Neutrophil (primary cell): ENCODE data around the gene TIMP4.

Source experiments
- H3K27ac ChIP-seq: fragments of 200-600 bp; sonication (generic); 2 replicates; pipeline ENCODE4 v1.5.1; 2016; ENCODE audit warnings: mild to moderate bottlenecking, moderate library complexity
- H3K27me3 ChIP-seq: fragments of 200-600 bp; sonication (generic); 2 replicates; pipeline ENCODE4 v1.6.0; 2016; ENCODE audit warnings: mild to moderate bottlenecking
- H3K36me3 ChIP-seq: fragments of 200-600 bp; sonication (generic); 2 replicates; pipeline ENCODE4 v1.5.1; 2017
- H3K4me1 ChIP-seq, 2 experiments: fragments of 200-600 bp in 1 of 2; sonication (generic) in 1 of 2; 1 replicate in 1 of 2; 2 replicates in 1 of 2; pipeline versions ENCODE4 v1.5.1 to v1.6.1; 2013 to 2016; ENCODE audit warnings: low read depth in 1 of 2, low read length in 1 of 2, mild to moderate bottlenecking in 1 of 2, moderate library complexity in 1 of 2; ENCODE audit not compliant: control insufficient read depth in 1 of 2, insufficient read depth in 1 of 2
- H3K4me3 ChIP-seq, 2 experiments: fragments of 200-600 bp in 1 of 2; sonication (generic) in 1 of 2; 1 replicate in 1 of 2; 2 replicates in 1 of 2; pipeline ENCODE4 v1.5.1; 2013 to 2016; ENCODE audit warnings: low read depth in 1 of 2, low read length in 1 of 2, mild to moderate bottlenecking in 1 of 2, moderate library complexity in 1 of 2
- H3K9me3 ChIP-seq: fragments of 200-600 bp; sonication (generic); 2 replicates; pipeline ENCODE4 v1.5.1; 2016
- CTCF ChIP-seq: fragments of 200-600 bp; sonication (generic); IDR thresholded peaks from 2 replicates; pipeline ENCODE4 v1.5.1; 2016; ENCODE audit warnings: antibody characterized with exemption

The TIMP4 gene

GRCh38 chr3:12157026-12157425 lies 1.7 kb downstream of the TIMP4 start:
- TF ChIP-seq CTCF, result no peak
- Histone ChIP-seq H3K4me1 (no peaks in the 10 kb centered on the region), H3K27me3 (peaks cover 84% of the 10 kb centered on the region), H3K9me3 (no peaks in the 10 kb centered on the region), H3K4me3 (no peak overlapping the region), H3K36me3 (no peaks in the 10 kb centered on the region), H3K27ac (no peak overlapping the region)

- Histone ChIP-seq H3K36me3 (no peaks in the 10 kb centered on the region), H3K27ac (no peak overlapping the region), H3K9me3 (no peaks in the 10 kb centered on the region), H3K4me1 (no peaks in the 10 kb centered on the region), H3K4me3 (no peak overlapping the region), H3K27me3 (peaks cover 84% of the 10 kb centered on the region)
- no peak for TF ChIP-seq CTCF
These were observed 2.9 kb downstream of the TIMP4 start for GRCh38 chr3:12155828-12156227.

GRCh38 chr3:12155264-12155663 lies 3.4 kb downstream of the TIMP4 start:
- H3K27me3 ChIP-seq, result peaks cover 79% of the 10 kb centered on the region
- H3K4me3 ChIP-seq, result no peak overlapping the region
- no peaks in the 10 kb centered on the region for H3K4me1 ChIP-seq
- H3K9me3 ChIP-seq, result no peaks in the 10 kb centered on the region
- H3K27ac ChIP-seq, result no peak overlapping the region
- no peaks in the 10 kb centered on the region for H3K36me3 ChIP-seq
- TF ChIP-seq CTCF, result no peak

GRCh38 chr3:12154151-12154550 lies 4.6 kb downstream of the TIMP4 start:
- Histone ChIP-seq H3K27me3 (peaks cover 68% of the 10 kb centered on the region), H3K9me3 (no peaks in the 10 kb centered on the region), H3K36me3 (no peaks in the 10 kb centered on the region), H3K4me1 (no peaks in the 10 kb centered on the region), H3K4me3 (no peak overlapping the region), H3K27ac (no peak overlapping the region)
- no peak for TF ChIP-seq CTCF

- Histone ChIP-seq H3K27ac (no peak overlapping the region), H3K4me3 (no peak overlapping the region), H3K36me3 (no peaks in the 10 kb centered on the region), H3K9me3 (no peaks in the 10 kb centered on the region), H3K27me3 (peaks cover 27% of the 10 kb centered on the region), H3K4me1 (no peaks in the 10 kb centered on the region)
- TF ChIP-seq CTCF, result no peak
These were observed 8.6 kb downstream of the TIMP4 start for GRCh38 chr3:12150112-12150511.

GRCh38 chr3:12149029-12149428 lies 9.7 kb downstream of the TIMP4 start:
- Histone ChIP-seq H3K4me3 (no peak overlapping the region), H3K4me1 (no peaks in the 10 kb centered on the region), H3K9me3 (no peaks in the 10 kb centered on the region), H3K27me3 (peaks cover 27% of the 10 kb centered on the region), H3K36me3 (no peaks in the 10 kb centered on the region), H3K27ac (no peak overlapping the region)
- no peak for TF ChIP-seq CTCF
